ENCODE results near the gene GSTM1.

- no peak for TF ChIP-seq EZH2phosphoT487 (IDR thresholded peaks at IDR 0.05; ENCODE audit: low read depth)
- TF ChIP-seq CTCF (IDR thresholded peaks at IDR 0.05; ENCODE audit: low read depth, low read length): no peak
Observed at GRCh38 chr1:109726007-109726406, 38.4 kb downstream of the GSTM1 start.

Measured in OCI-LY3 (cell line).